Mesangial cell (primary cell): Measurements from ENCODE around the gene CCNL2. TPM values are rescaled to one million over a fixed set of nuclear protein-coding genes. Genes with fewer than 3 reads are reported as not detected.

Experiments
- total RNA-seq: library from RNA; depleted of rRNA; stranded (reverse); fragments of >200 nt; gene quantifications from 2 replicates; pipeline ENCODE4 v1.2.3, GENCODE V29; 2015

The CCNL2 gene
- 40.6 and 111 TPM in 2 replicates for total RNA-seq

GRCh38 chr1:1399187-1399871 lies at the start of gene CCNL2:
TSS of gene CCNL2 (minus strand) at chr1:1399335. CDS start at chr1:1399306, 29 bp downstream.

GRCh38 chr1:1435106-1435903 lies 36.2 kb upstream of the CCNL2 start, which contains the start of gene VWA1:
TSS of gene VWA1 (plus strand) at chr1:1435690. CDS start at chr1:1435749, 59 bp downstream.

GRCh38 chr1:1421147-1421906 lies 22.2 kb upstream of the CCNL2 start, which contains the start of gene ANKRD65:
TSS of gene ANKRD65 (minus strand) at chr1:1421276. CDS start at chr1:1421005, 271 bp downstream.

GRCh38 chr1:1406821-1407635 lies 7.9 kb upstream of the CCNL2 start, which contains the start of gene MRPL20:
TSS of gene MRPL20 (minus strand) at chr1:1407293. CDS start at chr1:1407217, 76 bp downstream.

GRCh38 chr1:1374929-1375662 lies 24.0 kb downstream of the CCNL2 start, which contains the start of gene AURKAIP1:
TSS of gene AURKAIP1 (minus strand) at chr1:1375207. CDS start at chr1:1374756, 451 bp downstream.

GRCh38 chr1:1358433-1359271 lies 40.5 kb downstream of the CCNL2 start, which contains the start of gene MXRA8:
TSS of gene MXRA8 (minus strand) at chr1:1358555. CDS start at chr1:1358504, 51 bp downstream.

GRCh38 chr1:1349256-1350012 lies 49.7 kb downstream of the CCNL2 start, which contains the start of gene DVL1:
TSS of gene DVL1 (minus strand) at chr1:1349418. CDS start at chr1:1349065, 353 bp downstream.

Other genes starting within 250 kb of the CCNL2 start
- gene TTLL10, start 225.5 kb downstream of the CCNL2 start, total RNA-seq = not detected in 2 replicates
- 5.1 and 35.4 TPM in 2 replicates for gene TNFRSF18, start 192.7 kb downstream of the CCNL2 start, total RNA-seq
- gene TNFRSF4, start 185.2 kb downstream of the CCNL2 start, total RNA-seq = 1.8 and 3.4 TPM in 2 replicates
- gene SDF4, start 167.3 kb downstream of the CCNL2 start, total RNA-seq = 154 and 222 TPM in 2 replicates
- 32.6 and 41.5 TPM in 2 replicates for gene B3GALT6, start 167.1 kb downstream of the CCNL2 start, total RNA-seq
- 1.3 and 8.0 TPM in 2 replicates for gene C1QTNF12, start 152.6 kb downstream of the CCNL2 start, total RNA-seq
- gene UBE2J2, start 125.5 kb downstream of the CCNL2 start, total RNA-seq = 70.2 and 91.9 TPM in 2 replicates
- gene SCNN1D, start 118.9 kb downstream of the CCNL2 start, total RNA-seq = 0.33 and 2.3 TPM in 2 replicates
- 33.6 and 49.2 TPM in 2 replicates for gene ACAP3, start 91.4 kb downstream of the CCNL2 start, total RNA-seq
- gene PUSL1, start 90.7 kb downstream of the CCNL2 start, total RNA-seq = 51.6 and 68.0 TPM in 2 replicates
- gene INTS11, start 74.7 kb downstream of the CCNL2 start, total RNA-seq = 114 and 130 TPM in 2 replicates
- gene CPTP, start 74.5 kb downstream of the CCNL2 start, total RNA-seq = 38.5 and 46.4 TPM in 2 replicates
- gene TAS1R3, start 68.1 kb downstream of the CCNL2 start, total RNA-seq = not detected in 2 replicates
- gene DVL1, start 49.9 kb downstream of the CCNL2 start, total RNA-seq = 78.8 and 134 TPM in 2 replicates
- 154 and 651 TPM in 2 replicates for gene MXRA8, start 40.8 kb downstream of the CCNL2 start, total RNA-seq
- 157 and 250 TPM in 2 replicates for gene AURKAIP1, start 24.1 kb downstream of the CCNL2 start, total RNA-seq
- 109 and 174 TPM in 2 replicates for gene MRPL20, start 8.0 kb upstream of the CCNL2 start, total RNA-seq
- gene ANKRD65, start 21.9 kb upstream of the CCNL2 start, total RNA-seq = 0.76 and 1.5 TPM in 2 replicates
- 25.4 and 90.9 TPM in 2 replicates for gene VWA1, start 36.4 kb upstream of the CCNL2 start, total RNA-seq
- gene ATAD3C, start 50.4 kb upstream of the CCNL2 start, total RNA-seq = 1.1 and 1.6 TPM in 2 replicates
- gene ATAD3B, start 72.4 kb upstream of the CCNL2 start, total RNA-seq = 14.5 and 64.5 TPM in 2 replicates
- 42.3 and 107 TPM in 2 replicates for gene ATAD3A, start 112.8 kb upstream of the CCNL2 start, total RNA-seq
- gene TMEM240, start 141.3 kb upstream of the CCNL2 start, total RNA-seq = 1.8 and 3.8 TPM in 2 replicates
- gene SSU72, start 175.5 kb upstream of the CCNL2 start, total RNA-seq = 78.1 and 105 TPM in 2 replicates
- 6.4 and 11.2 TPM in 2 replicates for gene FNDC10, start 200.8 kb upstream of the CCNL2 start, total RNA-seq
- 14.0 and 51.1 TPM in 2 replicates for gene MIB2, start 216.2 kb upstream of the CCNL2 start, total RNA-seq
- 11.9 and 55.1 TPM in 2 replicates for gene MMP23B, start 232.8 kb upstream of the CCNL2 start, total RNA-seq